Measurements from ENCODE around the gene CNIH1.
"Not testable (repeated sequence)": the region's sequence is repeated elsewhere in the genome, so short reads cannot be mapped to it uniquely, and the experiment has no call there.

CNIH1 gene

GRCh38 chr14:54465654-54466053 is 24.5 kb upstream of the CNIH1 start:
- DNase-seq, result no peak

GRCh38 chr14:54462048-54462447 is 20.9 kb upstream of the CNIH1 start:
- DNase-seq, result no peak

GRCh38 chr14:54459106-54459505 is 17.9 kb upstream of the CNIH1 start:
- DNase-seq, result no peak

- not testable (repeated sequence) for DNase-seq
These were observed 17.4 kb upstream of the CNIH1 start for GRCh38 chr14:54458536-54458935.

- no peak for DNase-seq
These were observed 16.4 kb upstream of the CNIH1 start for GRCh38 chr14:54457609-54457996.

- DNase-seq, result not testable (repeated sequence)
These were observed 15.8 kb upstream of the CNIH1 start for GRCh38 chr14:54456820-54457608.

GRCh38 chr14:54455363-54455762 is 14.2 kb upstream of the CNIH1 start:
- DNase-seq, result no peak

GRCh38 chr14:54453990-54454389 is 12.8 kb upstream of the CNIH1 start:
- not testable (repeated sequence) for DNase-seq

GRCh38 chr14:54453252-54453651 is 12.1 kb upstream of the CNIH1 start:
- DNase-seq, result no peak

- no peak for DNase-seq
These were observed 10.8 kb upstream of the CNIH1 start for GRCh38 chr14:54451961-54452360.

- no peak for DNase-seq
These were observed 10.0 kb upstream of the CNIH1 start for GRCh38 chr14:54451121-54451601.

- DNase-seq, result no peak
These were observed 9.4 kb upstream of the CNIH1 start for GRCh38 chr14:54450535-54450934.

- no peak for DNase-seq
These were observed 6.1 kb upstream of the CNIH1 start for GRCh38 chr14:54447231-54447692.

- no peak for DNase-seq
These were observed 5.1 kb upstream of the CNIH1 start for GRCh38 chr14:54446161-54446693.

GRCh38 chr14:54444681-54445080 is 3.5 kb upstream of the CNIH1 start:
- no peak for DNase-seq

- no peak for DNase-seq
These were observed 2.8 kb upstream of the CNIH1 start for GRCh38 chr14:54443981-54444380.

- DNase-seq, result not testable (repeated sequence)
These were observed 1.8 kb upstream of the CNIH1 start for GRCh38 chr14:54442961-54443360.

GRCh38 chr14:54440476-54440872 is 700 bp downstream of the CNIH1 start:
- no peak for DNase-seq

- DNase-seq, result no peak
These were observed 1.1 kb downstream of the CNIH1 start for GRCh38 chr14:54440037-54440436.

- DNase-seq, result no peak
These were observed 2.5 kb downstream of the CNIH1 start for GRCh38 chr14:54438703-54439102.

GRCh38 chr14:54437954-54438353 is 3.2 kb downstream of the CNIH1 start:
- not testable (repeated sequence) for DNase-seq

- no peak for DNase-seq
These were observed 5.6 kb downstream of the CNIH1 start for GRCh38 chr14:54435500-54435981.

GRCh38 chr14:54428527-54428926 is 12.6 kb downstream of the CNIH1 start:
- no peak for DNase-seq

- no peak for DNase-seq
These were observed 13.3 kb downstream of the CNIH1 start for GRCh38 chr14:54427871-54428270.

Measured in stimulated activated CD4-positive, alpha-beta T cell treated with anti-CD3 and anti-CD28 coated beads, Interleukin-2, amount 100 ng/mL, for 48 hours (primary cell).